Placental pericyte (primary cell): ENCODE measurements around the gene DYNLL2. TPM values are rescaled to one million over a fixed set of nuclear protein-coding genes. Genes with fewer than 3 reads are reported as not detected.

Experiments
- total RNA-seq: library from RNA; depleted of rRNA; stranded (reverse); fragments of >200 nt; gene quantifications from 2 replicates; pipeline ENCODE4 v1.2.3, GENCODE V29; 2012

DYNLL2 gene
- total RNA-seq, result 10.1 and 11.9 TPM in 2 replicates

DNA sequence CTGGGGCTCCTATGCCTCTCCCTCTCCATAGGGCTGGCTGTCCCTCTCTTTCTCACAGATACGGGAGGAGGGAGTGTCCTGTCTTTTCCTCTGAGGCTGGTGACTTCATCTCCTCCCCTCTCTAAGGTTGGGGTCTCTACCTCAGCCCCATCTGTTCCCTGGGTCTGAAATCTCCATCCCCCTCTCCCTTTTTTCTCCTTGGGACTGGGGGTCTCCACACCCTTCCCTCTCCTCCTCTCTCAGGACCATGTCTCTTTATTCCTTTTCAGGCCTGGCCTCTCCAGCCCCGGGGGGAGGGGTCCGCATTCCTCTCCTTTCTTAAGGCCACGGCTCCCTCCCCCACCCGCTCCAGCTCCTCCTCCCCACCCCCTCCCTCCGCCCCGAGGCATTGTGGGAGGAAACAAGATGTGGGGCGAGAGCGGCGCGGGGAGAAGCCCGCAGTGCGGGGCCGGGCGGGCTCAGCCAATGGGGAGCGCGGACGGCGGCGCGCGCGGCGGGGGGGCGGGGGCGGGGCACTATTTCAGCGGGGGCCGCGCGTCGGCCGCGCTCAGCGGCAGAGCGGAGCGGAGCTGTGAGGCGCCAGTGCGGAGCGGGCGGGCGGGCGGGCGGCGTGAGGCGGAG lies at the start of gene DYNLL2:
Gene DYNLL2 (plus strand): TSS at position 550 of the 621 bp plus-strand sequence. CDS start 3,672 bp downstream, outside the sequence.

Other genes starting within 250 kb of the DYNLL2 start
- gene MRPS23, start 233.4 kb upstream of the DYNLL2 start, total RNA-seq, result 21.4 and 34.9 TPM in 2 replicates
- gene CUEDC1, start 128.0 kb upstream of the DYNLL2 start, total RNA-seq, result 12.5 and 23.6 TPM in 2 replicates
- gene VEZF1, start 95.2 kb upstream of the DYNLL2 start, total RNA-seq, result 36.5 and 58.4 TPM in 2 replicates
- gene SRSF1, start 76.2 kb upstream of the DYNLL2 start, total RNA-seq, result 328 and 537 TPM in 2 replicates
- gene OR4D1, start 65.0 kb downstream of the DYNLL2 start, total RNA-seq, result not detected in 2 replicates
- gene OR4D2, start 83.6 kb downstream of the DYNLL2 start, total RNA-seq, result not detected in 2 replicates
- not detected in 2 replicates for gene EPX, start 109.3 kb downstream of the DYNLL2 start, total RNA-seq
- gene MKS1, start 135.8 kb downstream of the DYNLL2 start, total RNA-seq, result 12.0 and 14.6 TPM in 2 replicates
- 0.22 TPM in 1 of 2 replicates, not detected in the other for gene LPO, start 155.2 kb downstream of the DYNLL2 start, total RNA-seq
- not detected in 2 replicates for gene MPO, start 197.5 kb downstream of the DYNLL2 start, total RNA-seq
- gene TSPOAP1, start 245.4 kb downstream of the DYNLL2 start, total RNA-seq, result under 0.01 TPM in 1 of 2 replicates, not detected in the other